Thyroid gland (tissue), 4 donors: Measurements from ENCODE around the gene ZDHHC8.

Experiments used
- CTCF ChIP-seq, 6 experiments: fragments of 200-600 bp in 3 of 6; fragments of 450-650 bp in 3 of 6; sonication (generic) in 3 of 6; IDR thresholded peaks; one replicate each; pipeline ENCODE4 v1.5.1; 2016 to 2019; ENCODE audit warnings: antibody characterized with exemption in 6 of 6, mild to moderate bottlenecking in 2 of 6, inconsistent platforms in 1 of 6, moderate library complexity in 1 of 6
- POLR2A ChIP-seq, 2 donors: fragments of 450-650 bp; IDR thresholded peaks; one replicate each; pipeline ENCODE4 v1.6.1; 2017; ENCODE audit warnings: antibody characterized with exemption in 2 of 2, mild to moderate bottlenecking in 2 of 2, moderate library complexity in 1 of 2

GRCh38 chr22:20130731-20131596 is 640 bp upstream of the ZDHHC8 start:
- TF ChIP-seq CTCF (IDR thresholded peaks at IDR 0.05) (no peak), POLR2A (IDR thresholded peaks at IDR 0.05) (peak in 1 of 2 donors; percentile 25)
